CD4-positive, alpha-beta T cell (primary cell): ENCODE results near the gene DERL2. TPM values are rescaled to one million over a fixed set of nuclear protein-coding genes. Genes with fewer than 3 reads are reported as not detected.

Source experiments
- ATAC-seq: fragments of 200-7000 bp; cut with Tn5 transposase; one replicate; pipeline ENCODE4 v1.10.0; 2022; ENCODE audit warnings: mild to moderate bottlenecking; ENCODE audit not compliant: poor library complexity
- CTCF ChIA-PET: fragments of 350-600 bp; sonication (Branson Sonifier 250); formaldehyde crosslinking; loops from one replicate; lab custom pipeline; 2021; ENCODE audit warnings: antibody characterized with exemption, inconsistent platforms; lab: Charles Lee
- POLR2A ChIA-PET: fragments of 350-600 bp; sonication (Branson Sonifier 250); formaldehyde crosslinking; loops from one replicate; lab custom pipeline; 2021; ENCODE audit warnings: antibody characterized with exemption, inconsistent platforms; lab: Charles Lee
- DNase-seq, 14 experiments: peaks; one replicate each; pipeline ENCODE4 v3.0.0-alpha.2; 2013 to 2020; ENCODE audit warnings: mixed read lengths in 2 of 14
- H3K27ac ChIP-seq, 2 donors: one replicate each; pipeline versions ENCODE4 v1.5.1 to v1.7.0; 2013; ENCODE audit warnings: low read length in 2 of 2, low read depth in 1 of 2, mild to moderate bottlenecking in 1 of 2
- H3K27me3 ChIP-seq, 2 experiments: 1 replicate in 1 of 2; 2 replicates in 1 of 2; pipeline versions ENCODE4 v1.6.1 to v1.7.0; 2013; ENCODE audit warnings: low read length in 2 of 2, control low read depth in 1 of 2, mild to moderate bottlenecking in 1 of 2, moderate library complexity in 1 of 2; ENCODE audit not compliant: insufficient read depth in 2 of 2, control insufficient read depth in 1 of 2
- H3K36me3 ChIP-seq: one replicate; pipeline ENCODE4 v1.6.1; 2013; ENCODE audit warnings: low read length, control low read depth; ENCODE audit not compliant: insufficient read depth
- H3K4me1 ChIP-seq: one replicate; pipeline ENCODE4 v1.6.1; 2013; ENCODE audit warnings: low read length, control low read depth; ENCODE audit not compliant: insufficient read depth
- H3K4me3 ChIP-seq: one replicate; pipeline ENCODE4 v1.5.1; 2013; ENCODE audit warnings: mild to moderate bottlenecking, low read length, moderate library complexity
- H3K9me3 ChIP-seq, 2 experiments: 1 replicate in 1 of 2; 2 replicates in 1 of 2; pipeline versions ENCODE4 v1.6.1 to v1.7.0; 2013; ENCODE audit warnings: low read length in 2 of 2, mild to moderate bottlenecking in 2 of 2, control low read depth in 1 of 2, moderate library complexity in 1 of 2; ENCODE audit not compliant: control insufficient read depth in 1 of 2, insufficient read depth in 1 of 2
- H3K27ac Mint-ChIP-seq: one replicate; pipeline ENCODE4 v1.8.0; 2020; ENCODE audit warnings: mixed read lengths
- H3K27me3 Mint-ChIP-seq: one replicate; pipeline ENCODE4 v1.8.0; 2021; ENCODE audit warnings: mixed read lengths
- H3K36me3 Mint-ChIP-seq: one replicate; pipeline ENCODE4 v1.8.0; 2021; ENCODE audit warnings: low read depth, mixed read lengths
- H3K4me1 Mint-ChIP-seq: one replicate; pipeline ENCODE4 v1.8.0; 2021; ENCODE audit warnings: low read depth, mixed read lengths
- H3K4me3 Mint-ChIP-seq: one replicate; pipeline ENCODE4 v1.8.0; 2020; ENCODE audit warnings: mild to moderate bottlenecking, mixed read lengths
- H3K9me3 Mint-ChIP-seq: one replicate; pipeline ENCODE4 v1.8.0; 2020; ENCODE audit warnings: mixed read lengths
- CTCF ChIP-seq: fragments of 200-600 bp; IDR thresholded peaks from one replicate; pipeline ENCODE4 v1.8.0; 2022; ENCODE audit warnings: antibody characterized with exemption, mild to moderate bottlenecking
- intact Hi-C, 2 experiments: fragments of 100-400 bp; cut with DNase I in 1 of 2; cut with micrococcal nuclease in 1 of 2; formaldehyde crosslinking; loops; one replicate each; pipeline versions ENCODE4 v1.15.1 to v1.9.0; 2023 to 2025; cut with DNase I, micrococcal nuclease
- total RNA-seq, 174 experiments: library from RNA in 2 of 174; stranded (reverse) in 2 of 174; gene quantifications; one replicate each; pipeline ENCODE4 v1.2.3 and lab custom pipeline; 2021 to 2026

DERL2 gene
- total RNA-seq, 2 experiments from 2014 or later = 88.3 to 98.7 TPM

GRCh38 chr17:5532581-5532980, 46.6 kb upstream of the DERL2 start:
- Mint-ChIP-seq H3K9me3 (no peaks in the 10 kb centered on the region), H3K36me3 (peaks cover 96% of the 10 kb centered on the region), H3K27ac (no peak overlapping the region), H3K4me1 (no peaks in the 10 kb centered on the region), H3K4me3 (no peak overlapping the region), H3K27me3 (no peaks in the 10 kb centered on the region)
- ChIA-PET POLR2A (no interaction called here), CTCF (no interaction called here)
- no peaks in the 10 kb centered on the region for H3K9me3 ChIP-seq
- H3K27me3 ChIP-seq = no peaks in the 10 kb centered on the region
- intact Hi-C loops = no loop called here
- no peak overlapping the region for H3K4me3 ChIP-seq
- no peak for DNase-seq
- ATAC-seq = no peak
- H3K36me3 ChIP-seq = peaks cover 91% of the 10 kb centered on the region
- H3K27ac ChIP-seq = no peak overlapping the region
- TF ChIP-seq CTCF = no peak
- H3K4me1 ChIP-seq = no peaks in the 10 kb centered on the region

GRCh38 chr17:5531085-5531418, 45.1 kb upstream of the DERL2 start:
- no peak for TF ChIP-seq CTCF
- Mint-ChIP-seq H3K36me3 (peaks cover 98% of the 10 kb centered on the region), H3K4me3 (no peak overlapping the region), H3K9me3 (no peaks in the 10 kb centered on the region), H3K27me3 (no peaks in the 10 kb centered on the region), H3K27ac (no peak overlapping the region), H3K4me1 (no peaks in the 10 kb centered on the region)
- DNase-seq (no peak), ATAC-seq (no peak)
- H3K36me3 ChIP-seq = peaks cover 93% of the 10 kb centered on the region
- no peak overlapping the region for H3K27ac ChIP-seq
- no peak overlapping the region for H3K4me3 ChIP-seq
- no peaks in the 10 kb centered on the region for H3K27me3 ChIP-seq
- H3K4me1 ChIP-seq = no peaks in the 10 kb centered on the region
- H3K9me3 ChIP-seq = no peaks in the 10 kb centered on the region
- intact Hi-C loops = no loop called here
- POLR2A ChIA-PET = interaction anchor here (1.4 kb wide), 1 partner anchor 54 kb away, joined by 3 read pairs; the partner anchor contains the start of gene NLRP1
- CTCF ChIA-PET = no interaction called here

- Mint-ChIP-seq H3K4me3 (no peak overlapping the region), H3K27ac (no peak overlapping the region), H3K36me3 (peaks cover 98% of the 10 kb centered on the region), H3K9me3 (no peaks in the 10 kb centered on the region), H3K27me3 (no peaks in the 10 kb centered on the region), H3K4me1 (no peaks in the 10 kb centered on the region)
- no peak for TF ChIP-seq CTCF
- H3K27me3 ChIP-seq = no peaks in the 10 kb centered on the region
- no peaks in the 10 kb centered on the region for H3K4me1 ChIP-seq
- ChIA-PET CTCF (no interaction called here), POLR2A (interaction anchor here (1.4 kb wide), 1 partner anchor 54 kb away, joined by 3 read pairs; the partner anchor contains the start of gene NLRP1)
- DNase-seq = no peak
- no peaks in the 10 kb centered on the region for H3K9me3 ChIP-seq
- intact Hi-C loops = no loop called here
- no peak overlapping the region for H3K4me3 ChIP-seq
- no peak for ATAC-seq
- H3K36me3 ChIP-seq = peaks cover 95% of the 10 kb centered on the region
- no peak overlapping the region for H3K27ac ChIP-seq
Measured at GRCh38 chr17:5530265-5531084, 44.5 kb upstream of the DERL2 start.
